H9 (cell line): ENCODE results near the gene CDH8. TPM values are rescaled to one million over a fixed set of nuclear protein-coding genes. Genes with fewer than 3 reads are reported as not detected.

Experiments used
- DNase-seq: peaks from one replicate; pipeline ENCODE4 v3.0.0-alpha.2; 2017
- H2AFZ ChIP-seq: one replicate; pipeline ENCODE4 v1.6.1; 2013; ENCODE audit warnings: mild to moderate bottlenecking, low read length, control low read depth, moderate library complexity
- H2AK5ac ChIP-seq: 2 replicates; pipeline ENCODE4 v1.6.1; 2013; ENCODE audit warnings: low read length, control low read depth, mixed read lengths; ENCODE audit not compliant: insufficient read length
- H2BK120ac ChIP-seq: one replicate; pipeline ENCODE4 v1.6.1; 2013; ENCODE audit warnings: low read depth, mild to moderate bottlenecking, low read length, control low read depth, inconsistent platforms; ENCODE audit not compliant: poor library complexity, severe bottlenecking
- H2BK12ac ChIP-seq: 2 replicates; pipeline ENCODE4 v1.6.1; 2013; ENCODE audit warnings: low read length, control low read depth, mixed read lengths, low read depth; ENCODE audit not compliant: insufficient read length
- H2BK15ac ChIP-seq: 2 replicates; pipeline ENCODE4 v1.6.1; 2013; ENCODE audit warnings: low read depth, low read length, control low read depth
- H2BK20ac ChIP-seq: one replicate; pipeline ENCODE4 v1.6.1; 2013; ENCODE audit warnings: low read depth, mild to moderate bottlenecking, low read length, control low read depth, inconsistent platforms; ENCODE audit not compliant: poor library complexity, severe bottlenecking
- H2BK5ac ChIP-seq: 2 replicates; pipeline ENCODE4 v1.6.1; 2013; ENCODE audit warnings: low read length, control low read depth, mixed read lengths; ENCODE audit not compliant: insufficient read length
- H3K14ac ChIP-seq: 2 replicates; pipeline ENCODE4 v1.6.1; 2013; ENCODE audit warnings: low read length, control low read depth; ENCODE audit not compliant: insufficient read depth
- H3K18ac ChIP-seq: 2 replicates; pipeline ENCODE4 v1.6.1; 2013; ENCODE audit warnings: low read depth, mild to moderate bottlenecking, mixed read lengths, low read length, control low read depth; ENCODE audit not compliant: insufficient read length
- H3K23ac ChIP-seq: 2 replicates; pipeline ENCODE4 v1.6.1; 2013; ENCODE audit warnings: low read length, control low read depth, mixed read lengths, low read depth; ENCODE audit not compliant: insufficient read length
- H3K23me2 ChIP-seq: 2 replicates; pipeline ENCODE4 v1.6.1; 2013; ENCODE audit warnings: low read depth, mild to moderate bottlenecking, mixed read lengths, low read length, control low read depth; ENCODE audit not compliant: insufficient read length, poor library complexity, severe bottlenecking
- H3K27ac ChIP-seq: 2 replicates; pipeline ENCODE4 v1.5.1; 2013; ENCODE audit warnings: low read length, control low read depth, mixed read lengths, low read depth; ENCODE audit not compliant: insufficient read length
- H3K27me3 ChIP-seq: 2 replicates; pipeline ENCODE4 v1.6.1; 2013; ENCODE audit warnings: low read length, control low read depth, inconsistent platforms; ENCODE audit not compliant: insufficient read depth
- H3K4ac ChIP-seq: 2 replicates; pipeline ENCODE4 v1.6.1; 2013; ENCODE audit warnings: low read depth, mild to moderate bottlenecking, control low read depth, inconsistent platforms, low read length, moderate library complexity
- H3K4me1 ChIP-seq: 2 replicates; pipeline ENCODE4 v1.6.1; 2013; ENCODE audit warnings: low read length, control low read depth, inconsistent platforms; ENCODE audit not compliant: insufficient read depth
- H3K4me2 ChIP-seq: 2 replicates; pipeline ENCODE4 v1.6.1; 2013; ENCODE audit warnings: low read length, control low read depth, mixed read lengths; ENCODE audit not compliant: insufficient read length, insufficient read depth
- H3K56ac ChIP-seq: 2 replicates; pipeline ENCODE4 v1.6.1; 2013; ENCODE audit warnings: low read depth, mild to moderate bottlenecking, mixed read lengths, low read length, control low read depth; ENCODE audit not compliant: insufficient read length
- H3K79me1 ChIP-seq: 2 replicates; pipeline ENCODE4 v1.6.1; 2013; ENCODE audit warnings: low read depth, mild to moderate bottlenecking, moderate library complexity, low read length, control low read depth, inconsistent platforms; ENCODE audit not compliant: insufficient read depth, poor library complexity, severe bottlenecking
- H3K79me2 ChIP-seq: 2 replicates; pipeline ENCODE4 v1.6.1; 2013; ENCODE audit warnings: low read length, control low read depth, inconsistent platforms; ENCODE audit not compliant: insufficient read depth
- H3K9ac ChIP-seq: 2 replicates; pipeline ENCODE4 v1.6.1; 2013; ENCODE audit warnings: low read length, control low read depth, mixed read lengths; ENCODE audit not compliant: insufficient read length; ENCODE audit errors: extremely low read depth
- H3K9me3 ChIP-seq: one replicate; pipeline ENCODE4 v1.6.1; 2013; ENCODE audit warnings: low read depth, low read length, inconsistent platforms; ENCODE audit not compliant: control insufficient read depth
- H3T11ph ChIP-seq: one replicate; pipeline ENCODE4 v1.6.1; 2013; ENCODE audit warnings: mild to moderate bottlenecking, low read length, control low read depth, inconsistent platforms
- H4K20me1 ChIP-seq: one replicate; pipeline ENCODE4 v1.6.1; 2013; ENCODE audit not compliant: control insufficient read depth, insufficient read length, insufficient read depth
- H4K5ac ChIP-seq: 2 replicates; pipeline ENCODE4 v1.6.1; 2013; ENCODE audit warnings: low read depth, mild to moderate bottlenecking, mixed read lengths, low read length, control low read depth; ENCODE audit not compliant: insufficient read length
- H4K8ac ChIP-seq: replicated peaks from 2 replicates; pipeline ENCODE4 v1.6.1; 2013; ENCODE audit warnings: low read length, control low read depth, mixed read lengths, low read depth; ENCODE audit not compliant: insufficient read length
- H4K91ac ChIP-seq: 2 replicates; pipeline ENCODE4 v1.6.1; 2013; ENCODE audit warnings: low read depth, mild to moderate bottlenecking, moderate library complexity, mixed read lengths, low read length, control low read depth; ENCODE audit not compliant: insufficient read length
- H3K27ac Mint-ChIP-seq, 3 experiments: 2 replicates in 2 of 3; 3 replicates in 1 of 3; pipeline ENCODE4 v1.8.0; 2020 to 2021; ENCODE audit warnings: mixed read lengths in 3 of 3, mild to moderate bottlenecking in 1 of 3, moderate library complexity in 1 of 3
- H3K27me3 Mint-ChIP-seq: 2 replicates; pipeline ENCODE4 v1.8.0; 2021; ENCODE audit warnings: low read depth, mild to moderate bottlenecking, moderate library complexity, mixed read lengths
- H3K36me3 Mint-ChIP-seq, 3 experiments: 2 replicates in 2 of 3; 3 replicates in 1 of 3; pipeline ENCODE4 v1.8.0; 2020 to 2021; ENCODE audit warnings: low read depth in 3 of 3, mixed read lengths in 3 of 3; ENCODE audit not compliant: insufficient read depth in 1 of 3
- H3K4me1 Mint-ChIP-seq, 2 experiments: 2 replicates each; pipeline ENCODE4 v1.8.0; 2020; ENCODE audit warnings: mixed read lengths in 2 of 2
- H3K4me3 Mint-ChIP-seq, 2 experiments: 2 replicates in 1 of 2; 3 replicates in 1 of 2; pipeline ENCODE4 v1.8.0; 2020 to 2021; ENCODE audit warnings: mild to moderate bottlenecking in 2 of 2, mixed read lengths in 2 of 2, moderate library complexity in 1 of 2
- H3K9me3 Mint-ChIP-seq, 2 experiments: 2 replicates in 1 of 2; 3 replicates in 1 of 2; pipeline ENCODE4 v1.8.0; 2020; ENCODE audit warnings: mild to moderate bottlenecking in 2 of 2, mixed read lengths in 2 of 2, moderate library complexity in 1 of 2
- WGBS: extraction: QIAGEN DNeasy Blood & Tissue Kit; methylation state at CpG from one replicate; pipeline ENCODE4 v1.1.7; 2013; ENCODE audit warnings: missing lambda C conversion rate, low lambda C conversion rate, mixed read lengths; ENCODE audit not compliant: insufficient read length; ENCODE audit errors: extremely low coverage; 5-methylcytosine and 5-hydroxymethylcytosine counted together
- total RNA-seq: library from RNA; stranded (reverse); gene quantifications from 2 replicates; pipeline ENCODE4 v1.2.1, GENCODE V29; 2021
- TF ChIP-seq, protein P1 (sequence below): fragments of 200-600 bp; sonication (generic); conservative IDR thresholded peaks from 3 replicates; pipeline ENCODE4 v1.8.0; 2021; ENCODE audit warnings: antibody characterized with exemption, mild to moderate bottlenecking

The CDH8 gene
- total RNA-seq, 1 experiment from 2014 or later: 12.0 TPM

DNA sequence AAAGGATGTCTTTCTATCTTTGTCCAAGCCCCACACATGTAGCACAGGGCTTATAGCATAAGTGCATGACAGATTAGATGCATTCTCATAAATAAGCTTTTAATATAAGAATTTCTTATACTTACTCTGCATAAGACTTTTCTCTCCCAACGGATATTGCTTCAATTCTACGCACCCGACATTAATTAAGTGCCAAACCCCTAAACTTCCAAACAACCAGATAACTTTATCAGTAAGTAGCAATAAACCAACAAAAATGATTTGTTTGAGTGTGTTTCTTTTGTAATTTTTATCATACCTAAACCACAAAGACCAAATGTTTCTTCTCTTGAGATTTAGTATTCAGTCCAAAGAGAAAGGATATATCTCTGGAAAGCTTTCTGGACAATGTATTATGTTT lies 391.5 kb downstream of the CDH8 start:
- no peak overlapping the region for H3K18ac ChIP-seq
- H3K9me3 ChIP-seq: no peaks in the 10 kb centered on the region
- H3K4me1 ChIP-seq: no peaks in the 10 kb centered on the region
- H3K79me2 ChIP-seq: no peaks in the 10 kb centered on the region
- no peak overlapping the region for H3T11ph ChIP-seq
- TF ChIP-seq, protein P1, sequence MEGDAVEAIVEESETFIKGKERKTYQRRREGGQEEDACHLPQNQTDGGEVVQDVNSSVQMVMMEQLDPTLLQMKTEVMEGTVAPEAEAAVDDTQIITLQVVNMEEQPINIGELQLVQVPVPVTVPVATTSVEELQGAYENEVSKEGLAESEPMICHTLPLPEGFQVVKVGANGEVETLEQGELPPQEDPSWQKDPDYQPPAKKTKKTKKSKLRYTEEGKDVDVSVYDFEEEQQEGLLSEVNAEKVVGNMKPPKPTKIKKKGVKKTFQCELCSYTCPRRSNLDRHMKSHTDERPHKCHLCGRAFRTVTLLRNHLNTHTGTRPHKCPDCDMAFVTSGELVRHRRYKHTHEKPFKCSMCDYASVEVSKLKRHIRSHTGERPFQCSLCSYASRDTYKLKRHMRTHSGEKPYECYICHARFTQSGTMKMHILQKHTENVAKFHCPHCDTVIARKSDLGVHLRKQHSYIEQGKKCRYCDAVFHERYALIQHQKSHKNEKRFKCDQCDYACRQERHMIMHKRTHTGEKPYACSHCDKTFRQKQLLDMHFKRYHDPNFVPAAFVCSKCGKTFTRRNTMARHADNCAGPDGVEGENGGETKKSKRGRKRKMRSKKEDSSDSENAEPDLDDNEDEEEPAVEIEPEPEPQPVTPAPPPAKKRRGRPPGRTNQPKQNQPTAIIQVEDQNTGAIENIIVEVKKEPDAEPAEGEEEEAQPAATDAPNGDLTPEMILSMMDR: no peak
- H4K91ac ChIP-seq: no peak overlapping the region
- no peaks in the 10 kb centered on the region for H3K79me1 ChIP-seq
- H2BK5ac ChIP-seq: no peak overlapping the region
- H2AFZ ChIP-seq: no peak overlapping the region
- H3K4ac ChIP-seq: no peak overlapping the region
- no peaks in the 10 kb centered on the region for H3K27me3 ChIP-seq
- H3K56ac ChIP-seq: no peak overlapping the region
- no peaks in the 10 kb centered on the region for H3K23me2 ChIP-seq
- no peak overlapping the region for H3K14ac ChIP-seq
- Mint-ChIP-seq H3K9me3 (no peaks in the 10 kb centered on the region), H3K27ac (no peak overlapping the region; a peak in 1 of 7 replicates), H3K36me3 (no peaks in the 10 kb centered on the region), H3K4me1 (no peaks in the 10 kb centered on the region), H3K27me3 (no peaks in the 10 kb centered on the region), H3K4me3 (no peak overlapping the region)
- no peak overlapping the region for H2BK15ac ChIP-seq
- H2BK120ac ChIP-seq: no peak overlapping the region
- H2BK20ac ChIP-seq: no peak overlapping the region
- no peak overlapping the region for H3K23ac ChIP-seq
- no peak overlapping the region for H3K9ac ChIP-seq
- no peak for DNase-seq
- H4K5ac ChIP-seq: no peak overlapping the region
- no peak overlapping the region for H2AK5ac ChIP-seq
- no peak overlapping the region for H2BK12ac ChIP-seq
- no peak overlapping the region for H3K4me2 ChIP-seq
- H4K20me1 ChIP-seq: no peaks in the 10 kb centered on the region
- no CpG with 5 or more reads among the region's 3 CpGs for WGBS
- no peak overlapping the region for H4K8ac ChIP-seq
- H3K27ac ChIP-seq: no peak overlapping the region
